GM12878 (cell line): Measurements from ENCODE around the gene ITCH. TPM values are rescaled to one million over a fixed set of nuclear protein-coding genes. Genes with fewer than 3 reads are reported as not detected.

Experiments
- ATAC-seq: fragments of 200-7000 bp; cut with Tn5 transposase; 3 replicates; pipeline ENCODE4 v1.9.1; 2020; ENCODE audit warnings: mild to moderate bottlenecking, moderate library complexity
- BruUV-seq: library from RNA; stranded (reverse); fragments of 400-500 nt; replicated peaks from 2 replicates; lab custom pipeline; 2021; lab: Mats Ljungman, UMichigan
- CTCF ChIA-PET: fragments of 300-600 bp; sonication (Branson Sonifier 250); formaldehyde crosslinking; extraction: SDS; loops from one replicate; lab custom pipeline; 2021; ENCODE audit warnings: inconsistent platforms; lab: Yijun Ruan, JAX
- POLR2A ChIA-PET: fragments of 350-600 bp; formaldehyde crosslinking; extraction: SDS; loops from one replicate; lab custom pipeline; 2021; ENCODE audit warnings: inconsistent platforms; lab: Charles Lee
- RAD21 ChIA-PET: fragments of 300-600 bp; sonication (Branson Sonifier 250); formaldehyde crosslinking; loops from one replicate; lab custom pipeline; 2023; ENCODE audit warnings: antibody characterized with exemption; ENCODE audit not compliant: unreplicated experiment; lab: Charles Lee
- SMC1A ChIA-PET: fragments of 300-600 bp; sonication (Branson Sonifier 250); formaldehyde crosslinking; loops from one replicate; lab custom pipeline; 2023; ENCODE audit not compliant: unreplicated experiment, uncharacterized antibody; lab: Charles Lee
- DNase-seq: peaks from one replicate; pipeline ENCODE4 v3.0.0-alpha.2; 2011; ENCODE audit warnings: low read depth, low spot score
- FAIRE-seq: peaks from 3 replicates; lab custom pipeline; 2011; peaks lifted over from hg19 to GRCh38; lab: Jason Lieb, UNC
- H2AFZ ChIP-seq: 2 replicates; pipeline ENCODE4 v1.6.0; 2011; ENCODE audit warnings: low read depth, low read length, control low read depth; ENCODE audit not compliant: control insufficient read depth
- H3K27ac ChIP-seq: 2 replicates; pipeline ENCODE4 v1.5.1; 2011; ENCODE audit warnings: control low read depth; ENCODE audit not compliant: control insufficient read depth, insufficient read depth
- H3K27me3 ChIP-seq, 2 experiments: replicated peaks in 1 of 2; 2 replicates each; pipeline versions ENCODE4 v1.6.0 to v1.6.1; 2011; ENCODE audit warnings: low read length in 1 of 2; ENCODE audit not compliant: control insufficient read depth in 2 of 2, insufficient read depth in 2 of 2
- H3K36me3 ChIP-seq, 2 experiments: 2 replicates each; pipeline ENCODE4 v1.5.1; 2011; ENCODE audit warnings: low read length in 1 of 2; ENCODE audit not compliant: control insufficient read depth in 2 of 2, insufficient read depth in 2 of 2
- H3K4me1 ChIP-seq: 2 replicates; pipeline ENCODE4 v1.6.1; 2011; ENCODE audit warnings: mild to moderate bottlenecking, low read length, moderate library complexity, mixed read lengths; ENCODE audit not compliant: control insufficient read depth, insufficient read depth
- H3K4me2 ChIP-seq: 2 replicates; pipeline ENCODE4 v1.6.0; 2011; ENCODE audit warnings: control low read depth; ENCODE audit not compliant: control insufficient read depth, insufficient read depth
- H3K4me3 ChIP-seq: fragments of 200-600 bp; sonication (generic); 2 replicates; pipeline ENCODE4 v1.5.1; 2016
- H3K79me2 ChIP-seq: 2 replicates; pipeline ENCODE4 v1.6.0; 2011; ENCODE audit warnings: low read length; ENCODE audit not compliant: control insufficient read depth, insufficient read depth
- H3K9ac ChIP-seq: 2 replicates; pipeline ENCODE4 v1.8.0; 2011; ENCODE audit warnings: low read length, control low read depth, mixed read lengths; ENCODE audit not compliant: control insufficient read depth, insufficient read depth
- H3K9me3 ChIP-seq: replicated peaks from 3 replicates; pipeline ENCODE4 v1.5.1; 2011; ENCODE audit warnings: mild to moderate bottlenecking, low read length; ENCODE audit not compliant: control insufficient read depth, insufficient read depth
- H4K20me1 ChIP-seq: 2 replicates; pipeline ENCODE4 v1.6.0; 2011; ENCODE audit not compliant: control insufficient read depth, insufficient read depth
- ATF2 ChIP-seq: IDR thresholded peaks from 2 replicates; pipeline ENCODE4 v1.6.1; 2012; ENCODE audit warnings: low read length, inconsistent platforms
- CREB1 ChIP-seq: IDR thresholded peaks from 2 replicates; pipeline ENCODE4 v1.6.1; 2012; ENCODE audit warnings: low read depth, mild to moderate bottlenecking, inconsistent platforms
- EZH2 ChIP-seq: IDR thresholded peaks from 2 replicates; pipeline ENCODE4 v1.6.1; 2012; ENCODE audit warnings: low read depth, mild to moderate bottlenecking, control low read depth, inconsistent platforms, low read length, borderline replicate concordance; ENCODE audit not compliant: control insufficient read depth
- HDAC2 ChIP-seq: fragments of 200-600 bp; sonication (generic); IDR thresholded peaks from 2 replicates; pipeline ENCODE4 v1.6.1; 2017
- HDAC6 ChIP-seq: fragments of 200-600 bp; sonication (generic); IDR thresholded peaks from one replicate; pipeline ENCODE4 v1.8.0; 2017; ENCODE audit warnings: antibody characterized with exemption; ENCODE audit not compliant: unreplicated experiment
- JUNB ChIP-seq: IDR thresholded peaks from 2 replicates; pipeline ENCODE4 v1.6.1; 2016; ENCODE audit warnings: antibody characterized with exemption, mild to moderate bottlenecking
- JUND ChIP-seq: IDR thresholded peaks from 2 replicates; pipeline ENCODE4 v1.6.1; 2012; ENCODE audit warnings: low read depth, mild to moderate bottlenecking, low read length, improper control_type of control experiment, moderate library complexity
- KDM1A ChIP-seq: fragments of 200-600 bp; sonication (generic); IDR thresholded peaks from 2 replicates; pipeline ENCODE4 v1.6.1; 2016; ENCODE audit warnings: borderline replicate concordance
- RCOR1 ChIP-seq: conservative IDR thresholded peaks from 2 replicates; pipeline ENCODE4 v1.6.1; 2012; ENCODE audit warnings: low read depth, low read length, improper control_type of control experiment
- SMARCA5 ChIP-seq: fragments of 450-650 bp; IDR thresholded peaks from 2 replicates; pipeline ENCODE4 v1.6.1; 2017; ENCODE audit warnings: mild to moderate bottlenecking
- SMC3 ChIP-seq: IDR thresholded peaks from 2 replicates; pipeline ENCODE4 v1.6.1; 2011; ENCODE audit warnings: low read length, improper control_type of control experiment, borderline replicate concordance
- TARDBP ChIP-seq: IDR thresholded peaks from 2 replicates; pipeline ENCODE4 v1.6.1; 2016; ENCODE audit warnings: borderline replicate concordance
- ZBED1 ChIP-seq: IDR thresholded peaks from 2 replicates; pipeline ENCODE4 v1.6.1; 2016; ENCODE audit warnings: borderline replicate concordance
- ZBTB4 ChIP-seq: fragments of 450-650 bp; formaldehyde crosslinking; IDR thresholded peaks from 2 replicates; pipeline ENCODE4 v1.4.0; 2022; ENCODE audit warnings: mild to moderate bottlenecking, moderate library complexity
- ZZZ3 ChIP-seq: IDR thresholded peaks from 2 replicates; pipeline ENCODE4 v1.6.1; 2011; ENCODE audit warnings: low read depth; ENCODE audit not compliant: control insufficient read depth, insufficient read length
- WGBS: methylation state at CpG from one replicate; pipeline ENCODE4 v1.1.6; 2016; ENCODE audit warnings: low lambda C conversion rate; ENCODE audit not compliant: insufficient replicate concordance, insufficient coverage; ENCODE audit errors: missing lambda C conversion rate; 5-methylcytosine and 5-hydroxymethylcytosine counted together
- in situ Hi-C: fragments of 300-500 bp; cut with MboI; formaldehyde crosslinking; loops from 9 replicates; pipeline ENCODE4 v1.14.3; 2018; ENCODE audit warnings: mixed read lengths
- intact Hi-C: fragments of 100-400 bp; cut with micrococcal nuclease; formaldehyde crosslinking; loops from one replicate; pipeline ENCODE4 v1.14.2; 2022; ENCODE audit not compliant: unreplicated experiment
- polyA plus RNA-seq, 11 experiments: library from polyadenylated mRNA; depleted of rRNA in 4 of 11; unstranded in 6 of 11; stranded (reverse) in 5 of 11; fragments of >200 nt; fragmentation: Nextera tagmentation in 4 of 11; fragmentation: Illumina TruSeq in 1 of 11; extraction: Ambion mirVana in 4 of 11; extraction: Trizol in 1 of 11; gene quantifications; 1 replicate in 1 of 11; 2 replicates in 10 of 11; pipeline versions ENCODE4 v1.2.1 to v1.2.3, GENCODE V29; 2011 to 2016; ENCODE audit warnings: inconsistent platforms in 2 of 11, missing spikeins in 2 of 11, low read depth in 1 of 11
- total RNA-seq, 4 experiments: library from RNA; depleted of rRNA in 3 of 4; stranded (reverse); fragments of >200 nt in 3 of 4; fragmentation: Illumina TruSeq in 1 of 4; extraction: Trizol in 1 of 4; gene quantifications; 2 replicates each; pipeline versions ENCODE4 v1.2.1 to v1.2.3, GENCODE V29; 2013 to 2021
- TF ChIP-seq, protein P1 (sequence below): fragments of 150-350 bp; IDR thresholded peaks from 2 replicates; pipeline ENCODE4 v1.6.1; 2016; ENCODE audit warnings: low read depth, low read length

ITCH gene
- total and polyA plus RNA-seq, 10 of the 15 experiments (the other 5 are each of a cell fraction or from before 2014, with no cell fraction given) = 7.5 to 46.1 (median 21.5) TPM

DNA sequence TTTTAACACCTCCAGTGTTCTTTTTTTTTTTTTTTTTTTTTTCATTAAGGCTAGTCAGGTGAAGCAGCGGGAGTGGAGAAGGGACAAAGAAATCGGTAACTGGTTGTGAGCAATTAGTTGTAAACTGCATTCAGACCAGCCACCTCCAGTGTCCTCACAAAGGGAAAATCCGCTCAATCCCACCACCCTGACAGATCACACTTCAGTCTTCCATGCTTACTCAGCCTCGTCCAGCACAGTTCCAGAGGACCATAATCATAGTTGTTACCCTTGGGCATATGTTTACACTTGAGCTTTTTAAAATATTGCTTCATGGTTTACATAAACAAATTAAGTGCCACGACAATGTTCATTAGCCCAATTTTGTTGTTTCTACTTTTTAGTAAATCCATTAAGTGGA is 163.4 kb downstream of the ITCH start (continued):
- TF ChIP-seq ATF2 (no peak), HDAC2 (no peak), CREB1 (no peak), ZZZ3 (no peak), TARDBP (no peak), EZH2 (no peak), JUNB (no peak)

- no peak overlapping the region for H3K4me2 ChIP-seq
- peaks cover 5% of the 10 kb centered on the region for H3K4me1 ChIP-seq
- DNase-seq = no peak
- no peak for ATAC-seq
- intact Hi-C loops = loop anchor here (10.0 kb wide), 1 partner anchor 332 kb away; no protein-coding TSS in a partner anchor
- no peak overlapping the region for H3K4me3 ChIP-seq
- ChIA-PET POLR2A (no interaction called here), CTCF (interaction anchor here (6.2 kb wide), 1 partner anchor 213 kb away, joined by 57 read pairs; no protein-coding TSS in a partner anchor), RAD21 (no interaction called here), SMC1A (interaction anchor here (1.2 kb wide), 1 partner anchor 214 kb away, joined by 6 read pairs; no protein-coding TSS in a partner anchor)
- H3K27ac ChIP-seq = no peak overlapping the region
- H3K36me3 ChIP-seq = peaks cover 19 to 20% of the 10 kb centered on the region in 2 experiments
- no peaks in the 10 kb centered on the region for H4K20me1 ChIP-seq
- peaks cover 14% of the 10 kb centered on the region for H3K79me2 ChIP-seq
- 98% methylated on average over 10 of the region's 10 CpGs for WGBS
- H2AFZ ChIP-seq = no peak overlapping the region
- no peak for FAIRE-seq
- H3K27me3 ChIP-seq = no peaks in the 10 kb centered on the region
- H3K9me3 ChIP-seq = no peaks in the 10 kb centered on the region
- in situ Hi-C loops = no loop called here
- BruUV-seq = no TSS peak
- no peak overlapping the region for H3K9ac ChIP-seq
- TF ChIP-seq, protein P1, sequence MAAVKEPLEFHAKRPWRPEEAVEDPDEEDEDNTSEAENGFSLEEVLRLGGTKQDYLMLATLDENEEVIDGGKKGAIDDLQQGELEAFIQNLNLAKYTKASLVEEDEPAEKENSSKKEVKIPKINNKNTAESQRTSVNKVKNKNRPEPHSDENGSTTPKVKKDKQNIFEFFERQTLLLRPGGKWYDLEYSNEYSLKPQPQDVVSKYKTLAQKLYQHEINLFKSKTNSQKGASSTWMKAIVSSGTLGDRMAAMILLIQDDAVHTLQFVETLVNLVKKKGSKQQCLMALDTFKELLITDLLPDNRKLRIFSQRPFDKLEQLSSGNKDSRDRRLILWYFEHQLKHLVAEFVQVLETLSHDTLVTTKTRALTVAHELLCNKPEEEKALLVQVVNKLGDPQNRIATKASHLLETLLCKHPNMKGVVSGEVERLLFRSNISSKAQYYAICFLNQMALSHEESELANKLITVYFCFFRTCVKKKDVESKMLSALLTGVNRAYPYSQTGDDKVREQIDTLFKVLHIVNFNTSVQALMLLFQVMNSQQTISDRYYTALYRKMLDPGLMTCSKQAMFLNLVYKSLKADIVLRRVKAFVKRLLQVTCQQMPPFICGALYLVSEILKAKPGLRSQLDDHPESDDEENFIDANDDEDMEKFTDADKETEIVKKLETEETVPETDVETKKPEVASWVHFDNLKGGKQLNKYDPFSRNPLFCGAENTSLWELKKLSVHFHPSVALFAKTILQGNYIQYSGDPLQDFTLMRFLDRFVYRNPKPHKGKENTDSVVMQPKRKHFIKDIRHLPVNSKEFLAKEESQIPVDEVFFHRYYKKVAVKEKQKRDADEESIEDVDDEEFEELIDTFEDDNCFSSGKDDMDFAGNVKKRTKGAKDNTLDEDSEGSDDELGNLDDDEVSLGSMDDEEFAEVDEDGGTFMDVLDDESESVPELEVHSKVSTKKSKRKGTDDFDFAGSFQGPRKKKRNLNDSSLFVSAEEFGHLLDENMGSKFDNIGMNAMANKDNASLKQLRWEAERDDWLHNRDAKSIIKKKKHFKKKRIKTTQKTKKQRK = no peak
- TF ChIP-seq ZBED1 = no peak
- no peak for TF ChIP-seq RCOR1
- no peak for TF ChIP-seq JUND
- no peak for TF ChIP-seq HDAC6
- no peak for TF ChIP-seq SMARCA5
- no peak for TF ChIP-seq SMC3
- TF ChIP-seq ZBTB4 (CRISPR knock-in tag) = no peak
- no peak for TF ChIP-seq KDM1A
Observed at GRCh38 chr20:34527016-34527415, 163.9 kb downstream of the ITCH start.
